Measurements from ENCODE around the gene GPBP1L1. TPM values are rescaled to one million over a fixed set of nuclear protein-coding genes. Genes with fewer than 3 reads are reported as not detected.
"Not testable (repeated sequence)": the region's sequence is repeated elsewhere in the genome, so short reads cannot be mapped to it uniquely, and the experiment has no call there.

GPBP1L1 gene
- total and polyA plus RNA-seq, 9 donors, result 36.0 to 89.5 (median 78.7) TPM

- H3K4me3 ChIP-seq, result no peak overlapping the region
- WGBS, 3 donors, result 65 to 86% (median 83%) methylated on average over 6 of the region's 6 CpGs
Measured at GRCh38 chr1:45607404-45608074, 78.8 kb downstream of the GPBP1L1 start.

GRCh38 chr1:45604239-45604638 lies 82.1 kb downstream of the GPBP1L1 start:
- no peaks in the 10 kb centered on the region for H3K4me1 ChIP-seq (ENCODE audit: insufficient read depth)
- no peaks in the 10 kb centered on the region for H3K27me3 ChIP-seq
- TF ChIP-seq EP300 (IDR thresholded peaks at IDR 0.05) (no peak), CTCF (IDR thresholded peaks at IDR 0.05) (no peak), POLR2A (IDR thresholded peaks at IDR 0.05) (no peak)
- WGBS, 3 donors, result 96 to 99% (median 98%) methylated on average over 2 of the region's 2 CpGs
- no peaks in the 10 kb centered on the region for H3K9me3 ChIP-seq
- H3K27ac ChIP-seq, result no peak overlapping the region
- no peak overlapping the region for H3K4me3 ChIP-seq
- DNase-seq, result no peak
- no peaks in the 10 kb centered on the region for H3K36me3 ChIP-seq
- intact Hi-C loops (cut with DNase I), result no loop called here

More at GRCh38 chr1:45607404-45608074, 78.8 kb downstream of the GPBP1L1 start:
- Histone ChIP-seq H3K9me3 (no peaks in the 10 kb centered on the region), H3K27me3 (no peaks in the 10 kb centered on the region), H3K27ac (no peak overlapping the region), H3K4me1 (ENCODE audit: insufficient read depth) (no peaks in the 10 kb centered on the region), H3K36me3 (no peaks in the 10 kb centered on the region)
- TF ChIP-seq EP300 (IDR thresholded peaks at IDR 0.05), result no peak
- TF ChIP-seq POLR2A (IDR thresholded peaks at IDR 0.05), result no peak
- TF ChIP-seq CTCF (IDR thresholded peaks at IDR 0.05), result no peak
- DNase-seq, result no peak
- intact Hi-C loops (cut with DNase I), result no loop called here

- H3K4me3 ChIP-seq; H3K36me3 ChIP-seq; H3K9me3 ChIP-seq; intact Hi-C loops (cut with DNase I); DNase-seq; H3K27me3 ChIP-seq; H3K4me1 ChIP-seq (ENCODE audit: insufficient read depth); H3K27ac ChIP-seq: not testable (repeated sequence)
- 94 to 98% (median 97%) methylated on average over 8 of the region's 8 CpGs for WGBS, 3 donors
Measured at GRCh38 chr1:45596765-45597164, 89.6 kb downstream of the GPBP1L1 start.

- Histone ChIP-seq H3K4me1 (ENCODE audit: insufficient read depth) (peaks cover 2% of the 10 kb centered on the region), H3K4me3 (no peak overlapping the region), H3K27me3 (no peaks in the 10 kb centered on the region), H3K27ac (no peak overlapping the region), H3K36me3 (no peaks in the 10 kb centered on the region), H3K9me3 (no peaks in the 10 kb centered on the region)
- DNase-seq, result no peak
- intact Hi-C loops (cut with DNase I), result no loop called here
- WGBS, 3 donors, result 82 to 86% (median 83%) methylated on average over 4 of the region's 4 CpGs
- TF ChIP-seq CTCF (IDR thresholded peaks at IDR 0.05) (no peak), POLR2A (IDR thresholded peaks at IDR 0.05) (no peak), EP300 (IDR thresholded peaks at IDR 0.05) (no peak)
Measured at GRCh38 chr1:45594412-45594811, 91.9 kb downstream of the GPBP1L1 start.

GRCh38 chr1:45589861-45590260 lies 96.5 kb downstream of the GPBP1L1 start:
- 52 to 58% (median 57%) methylated on average over 1 of the region's 1 CpG for WGBS, 3 donors
- Histone ChIP-seq H3K4me3 (no peak overlapping the region), H3K9me3 (no peaks in the 10 kb centered on the region), H3K27me3 (no peaks in the 10 kb centered on the region), H3K36me3 (no peaks in the 10 kb centered on the region), H3K27ac (no peak overlapping the region), H3K4me1 (ENCODE audit: insufficient read depth) (peaks cover 11% of the 10 kb centered on the region)
- no peak for DNase-seq
- no peak for TF ChIP-seq CTCF (IDR thresholded peaks at IDR 0.05)
- no peak for TF ChIP-seq EP300 (IDR thresholded peaks at IDR 0.05)
- TF ChIP-seq POLR2A (IDR thresholded peaks at IDR 0.05), result no peak
- intact Hi-C loops (cut with DNase I), result loop anchor here in 1 of 4 donors (10.0 kb wide), 2 partner anchors 245 to 575 kb away; partner anchors contain the start of genes HECTD3, MUTYH, TOE1 and UROD

Measured in ovary (tissue), 9 donors.